GM10266 (cell line): ENCODE data around the gene GRID1.

ENCODE experiments used
- DNase-seq: peaks from one replicate; pipeline ENCODE4 v3.0.0; 2012; ENCODE audit errors: extremely low spot score
- TF ChIP-seq, protein P1 (sequence below): IDR thresholded peaks from 2 replicates; pipeline ENCODE4 v1.5.1; 2012; ENCODE audit warnings: mild to moderate bottlenecking, low read depth; ENCODE audit not compliant: control insufficient read depth, insufficient read depth; ENCODE audit errors: missing control alignments

GRID1 gene

DNA sequence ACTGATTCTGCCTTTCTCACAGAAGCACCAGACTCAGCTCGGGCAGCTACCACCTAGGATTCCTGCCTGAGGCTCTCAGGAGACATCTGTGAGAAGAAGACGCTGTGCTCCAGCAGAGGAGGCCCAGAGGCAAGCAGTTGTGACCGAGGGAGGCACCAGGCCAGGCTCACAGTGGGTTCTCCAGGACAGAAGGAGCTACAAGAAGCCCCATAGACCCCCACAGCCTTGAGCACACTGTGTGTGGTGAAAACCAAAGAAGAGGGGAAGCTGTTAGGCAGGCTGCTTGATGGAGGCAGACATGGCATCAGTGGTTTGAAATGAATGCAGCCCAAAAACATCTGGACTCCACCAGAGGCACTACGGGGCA lies 198.8 kb downstream of the GRID1 start:
- no peak for DNase-seq
- TF ChIP-seq, protein P1, sequence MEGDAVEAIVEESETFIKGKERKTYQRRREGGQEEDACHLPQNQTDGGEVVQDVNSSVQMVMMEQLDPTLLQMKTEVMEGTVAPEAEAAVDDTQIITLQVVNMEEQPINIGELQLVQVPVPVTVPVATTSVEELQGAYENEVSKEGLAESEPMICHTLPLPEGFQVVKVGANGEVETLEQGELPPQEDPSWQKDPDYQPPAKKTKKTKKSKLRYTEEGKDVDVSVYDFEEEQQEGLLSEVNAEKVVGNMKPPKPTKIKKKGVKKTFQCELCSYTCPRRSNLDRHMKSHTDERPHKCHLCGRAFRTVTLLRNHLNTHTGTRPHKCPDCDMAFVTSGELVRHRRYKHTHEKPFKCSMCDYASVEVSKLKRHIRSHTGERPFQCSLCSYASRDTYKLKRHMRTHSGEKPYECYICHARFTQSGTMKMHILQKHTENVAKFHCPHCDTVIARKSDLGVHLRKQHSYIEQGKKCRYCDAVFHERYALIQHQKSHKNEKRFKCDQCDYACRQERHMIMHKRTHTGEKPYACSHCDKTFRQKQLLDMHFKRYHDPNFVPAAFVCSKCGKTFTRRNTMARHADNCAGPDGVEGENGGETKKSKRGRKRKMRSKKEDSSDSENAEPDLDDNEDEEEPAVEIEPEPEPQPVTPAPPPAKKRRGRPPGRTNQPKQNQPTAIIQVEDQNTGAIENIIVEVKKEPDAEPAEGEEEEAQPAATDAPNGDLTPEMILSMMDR: no peak

DNA sequence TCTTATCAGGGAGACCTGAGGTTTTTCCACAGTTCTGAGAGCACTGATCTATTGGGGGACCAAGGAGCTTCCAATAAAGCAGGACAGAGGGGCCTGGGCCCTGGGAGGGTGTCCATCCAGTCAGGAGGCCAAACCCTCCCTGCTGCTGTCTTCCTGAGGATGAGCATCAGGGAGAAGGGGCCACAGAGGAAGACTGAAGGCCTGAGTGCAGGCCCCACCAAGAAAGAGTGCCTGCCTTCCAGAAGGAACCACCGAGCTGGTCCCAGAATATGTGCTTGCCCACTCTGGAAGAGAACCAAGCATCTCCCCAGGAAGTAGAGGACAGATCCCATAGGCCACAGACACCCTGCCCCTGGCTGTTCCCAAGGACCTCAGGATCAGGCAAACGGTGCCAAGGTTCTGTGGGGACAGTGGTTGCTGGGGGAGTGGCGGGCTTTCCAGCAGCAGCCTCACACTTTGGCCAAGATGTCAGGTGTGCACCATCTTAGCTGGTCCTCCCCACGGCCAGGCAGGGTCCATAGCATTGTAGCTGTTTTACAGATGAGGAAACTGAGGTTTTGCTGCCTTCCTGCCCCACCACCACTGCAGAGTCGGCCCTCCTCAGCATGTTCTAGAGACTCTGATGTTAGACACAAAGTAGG lies 199.4 kb downstream of the GRID1 start:
- TF ChIP-seq, protein P1: no peak
- DNase-seq: no peak

DNA sequence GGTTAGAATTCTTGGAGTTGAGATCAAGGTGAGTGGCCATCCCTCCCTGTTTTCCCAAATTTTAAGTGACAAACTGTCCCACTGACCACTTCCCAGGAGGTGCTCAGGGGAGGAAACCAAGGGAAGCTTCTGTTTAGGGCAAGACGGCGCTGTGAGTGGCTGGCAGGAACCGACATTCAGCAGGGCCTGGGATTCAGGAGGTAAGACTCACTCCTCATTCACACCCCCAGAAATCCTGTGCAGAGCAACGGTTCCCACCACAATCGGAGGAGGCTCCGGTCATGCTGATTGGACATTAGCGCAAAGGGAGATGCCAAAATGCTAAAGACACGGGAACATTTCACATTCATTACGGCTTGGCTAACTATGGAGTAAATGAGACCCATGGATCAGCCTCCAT lies 200.9 kb downstream of the GRID1 start:
- TF ChIP-seq, protein P1: no peak
- no peak for DNase-seq

DNA sequence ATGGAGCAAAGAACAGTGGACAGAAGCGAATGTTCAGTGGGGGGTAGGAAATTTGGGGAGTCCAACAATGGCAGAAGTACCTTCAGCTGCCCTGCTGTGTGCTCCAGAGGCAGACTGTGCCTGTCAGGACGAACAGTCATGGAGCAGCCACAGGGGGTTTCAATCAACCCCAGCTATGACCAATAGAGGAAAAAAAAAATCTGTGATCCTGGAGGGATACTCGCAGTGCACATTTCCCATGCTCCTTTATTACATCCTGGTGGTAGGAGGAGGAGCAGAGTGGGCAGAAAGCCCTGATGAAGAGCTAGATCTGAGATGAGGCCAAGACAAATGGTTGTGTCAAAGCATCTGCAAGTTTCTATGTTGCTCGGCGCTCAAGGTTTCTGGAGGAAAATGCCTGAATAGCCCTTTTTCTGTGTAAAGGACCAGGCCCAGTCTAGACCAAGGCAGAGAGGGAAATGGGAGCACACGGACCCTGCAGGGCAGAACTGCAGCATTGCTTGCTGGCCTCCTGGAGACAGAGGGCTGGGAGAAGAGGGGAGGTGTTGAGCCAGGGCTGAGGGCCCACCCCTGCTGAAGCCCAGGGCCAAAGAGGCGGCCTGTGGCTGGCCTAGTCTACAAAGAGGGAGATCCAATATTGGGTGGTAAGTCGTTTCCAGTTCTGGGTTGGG lies 201.5 kb downstream of the GRID1 start:
- TF ChIP-seq, protein P1: no peak
- no peak for DNase-seq

DNA sequence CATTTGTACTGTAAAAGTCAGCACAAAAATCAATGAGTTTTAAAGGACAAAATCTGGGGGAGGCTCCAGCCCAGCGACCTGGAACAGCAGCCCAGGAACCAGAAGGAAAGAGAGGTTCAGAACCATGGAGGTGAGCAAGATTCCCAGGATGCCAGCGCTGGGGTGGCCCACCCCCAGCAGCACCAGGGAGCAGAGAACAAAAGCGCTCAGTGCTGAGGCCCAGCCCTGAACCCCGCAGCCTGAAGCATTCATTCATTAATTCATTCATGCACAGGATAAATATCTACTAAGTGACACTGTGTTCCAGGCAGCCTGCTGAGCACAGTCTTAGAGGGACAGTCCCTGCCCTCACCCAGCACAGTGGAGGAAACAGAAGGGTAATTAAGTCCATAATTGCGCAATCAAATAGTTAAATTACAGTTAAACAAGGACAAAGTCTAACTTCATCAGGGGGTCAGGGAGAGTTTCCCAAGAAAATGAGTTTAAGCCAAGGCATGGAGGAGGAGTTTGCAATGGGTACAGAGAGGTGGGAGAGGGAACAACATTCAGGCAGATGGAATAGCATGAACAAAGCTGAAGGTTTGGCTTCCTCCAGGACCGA lies 202.3 kb downstream of the GRID1 start:
- TF ChIP-seq, protein P1: no peak
- no peak for DNase-seq

DNA sequence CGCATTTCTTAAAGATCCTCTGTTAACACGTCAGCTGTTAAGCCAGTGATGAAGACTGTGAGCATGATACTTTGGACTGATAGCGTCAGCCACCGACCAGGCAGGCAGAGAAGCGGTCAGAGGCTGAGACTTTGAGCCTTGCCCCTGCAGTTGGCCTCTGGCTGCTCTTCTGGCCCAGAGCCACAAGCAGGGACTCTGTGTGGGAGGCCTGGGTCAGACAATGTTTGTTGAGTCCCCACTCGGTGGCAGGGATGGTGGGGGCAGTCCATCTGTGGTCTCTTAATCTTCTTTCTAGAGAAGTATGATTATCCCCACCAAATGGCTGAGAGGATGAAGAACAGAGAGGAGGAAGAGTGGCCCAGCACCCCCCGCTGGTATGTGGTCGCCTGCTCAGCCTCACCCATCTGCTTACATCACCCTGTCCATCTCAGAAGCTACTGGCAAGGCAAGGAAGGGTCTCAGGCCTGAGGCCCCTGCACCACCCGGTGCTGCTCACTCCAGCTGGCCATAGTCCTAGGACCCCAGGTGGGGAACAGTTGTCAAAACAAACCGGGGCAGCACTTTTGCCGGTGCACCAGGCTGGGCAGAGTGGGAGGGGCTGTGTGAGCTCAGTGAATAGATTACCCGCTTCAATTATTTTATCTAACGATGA lies 202.9 kb downstream of the GRID1 start:
- TF ChIP-seq, protein P1: no peak
- no peak for DNase-seq
